Activated T-cell treated with anti-CD3 and anti-CD28 coated beads for 4 hours (primary cell): ENCODE measurements around the gene LAMA2.
"Not testable (repeated sequence)": the region's sequence is repeated elsewhere in the genome, so short reads cannot be mapped to it uniquely, and the experiment has no call there.

Source experiments
- DNase-seq: peaks from one replicate; pipeline ENCODE4 v3.0.0-alpha.2; 2020

LAMA2 gene

GRCh38 chr6:129014302-129014701, 131.4 kb downstream of the LAMA2 start:
- no peak for DNase-seq

GRCh38 chr6:129015721-129016120, 132.8 kb downstream of the LAMA2 start:
- DNase-seq = no peak

GRCh38 chr6:129016844-129017243, 133.9 kb downstream of the LAMA2 start:
- no peak for DNase-seq

- DNase-seq = no peak
These were observed 139.1 kb downstream of the LAMA2 start for GRCh38 chr6:129022011-129022553.

GRCh38 chr6:129026601-129027000, 143.7 kb downstream of the LAMA2 start:
- no peak for DNase-seq

- no peak for DNase-seq
These were observed 146.8 kb downstream of the LAMA2 start for GRCh38 chr6:129029778-129030177.

- no peak for DNase-seq
These were observed 147.3 kb downstream of the LAMA2 start for GRCh38 chr6:129030215-129030614.

GRCh38 chr6:129031051-129031599, 148.2 kb downstream of the LAMA2 start:
- DNase-seq = no peak

GRCh38 chr6:129032602-129033001, 149.7 kb downstream of the LAMA2 start:
- no peak for DNase-seq

GRCh38 chr6:129033180-129033579, 150.2 kb downstream of the LAMA2 start:
- no peak for DNase-seq

- DNase-seq = no peak
These were observed 150.6 kb downstream of the LAMA2 start for GRCh38 chr6:129033581-129033980.

- DNase-seq = no peak
These were observed 158.6 kb downstream of the LAMA2 start for GRCh38 chr6:129041563-129041962.

GRCh38 chr6:129046526-129046925, 163.6 kb downstream of the LAMA2 start:
- no peak for DNase-seq

GRCh38 chr6:129047834-129048233, 164.9 kb downstream of the LAMA2 start:
- DNase-seq = no peak

GRCh38 chr6:129050086-129050485, 167.1 kb downstream of the LAMA2 start:
- DNase-seq = no peak

- not testable (repeated sequence) for DNase-seq
These were observed 170.2 kb downstream of the LAMA2 start for GRCh38 chr6:129053143-129053542.

- DNase-seq = no peak
These were observed 172.9 kb downstream of the LAMA2 start for GRCh38 chr6:129055796-129056195.

GRCh38 chr6:129059650-129060049, 176.7 kb downstream of the LAMA2 start:
- no peak for DNase-seq

- no peak for DNase-seq
These were observed 186.1 kb downstream of the LAMA2 start for GRCh38 chr6:129069006-129069405.

GRCh38 chr6:129073051-129073450, 190.1 kb downstream of the LAMA2 start:
- DNase-seq = no peak

GRCh38 chr6:129073691-129074395, 190.9 kb downstream of the LAMA2 start:
- DNase-seq = no peak

- DNase-seq = no peak
These were observed 201.5 kb downstream of the LAMA2 start for GRCh38 chr6:129084406-129084805.

- not testable (repeated sequence) for DNase-seq
These were observed 205.5 kb downstream of the LAMA2 start for GRCh38 chr6:129088481-129088880.

- DNase-seq = no peak
These were observed 206.4 kb downstream of the LAMA2 start for GRCh38 chr6:129089357-129089756.

GRCh38 chr6:129094147-129094546, 211.2 kb downstream of the LAMA2 start:
- DNase-seq = no peak
